Karpas-422 (cell line): ENCODE results near the gene MACROH2A1. TPM values are rescaled to one million over a fixed set of nuclear protein-coding genes. Genes with fewer than 3 reads are reported as not detected.

Source experiments
- DNase-seq: peaks from one replicate; pipeline ENCODE4 v3.0.0-alpha.2; 2015
- H2AFZ ChIP-seq: fragments of 200-600 bp; sonication (generic); 2 replicates; pipeline ENCODE4 v1.6.1; 2014; ENCODE audit warnings: antibody characterized with exemption, low read length, mixed read lengths
- H3K27ac ChIP-seq: fragments of 200-600 bp; sonication (generic); 2 replicates; pipeline ENCODE4 v1.5.1; 2014; ENCODE audit warnings: mild to moderate bottlenecking, low read length, moderate library complexity
- H3K27me3 ChIP-seq: fragments of 200-600 bp; sonication (generic); 2 replicates; pipeline ENCODE4 v1.6.1; 2014; ENCODE audit warnings: low read length, mixed read lengths
- H3K36me3 ChIP-seq: fragments of 200-600 bp; sonication (generic); 2 replicates; pipeline ENCODE4 v1.6.1; 2014; ENCODE audit warnings: low read length, mixed read lengths; ENCODE audit not compliant: insufficient read depth
- H3K4me1 ChIP-seq: fragments of 200-600 bp; sonication (generic); 2 replicates; pipeline ENCODE4 v1.6.1; 2014; ENCODE audit warnings: mild to moderate bottlenecking, low read length, mixed read lengths
- H3K4me2 ChIP-seq: fragments of 200-600 bp; sonication (generic); 2 replicates; pipeline ENCODE4 v1.6.1; 2014; ENCODE audit warnings: low read length, low read depth, mild to moderate bottlenecking; ENCODE audit not compliant: poor library complexity, severe bottlenecking
- H3K4me3 ChIP-seq: fragments of 200-600 bp; sonication (generic); 2 replicates; pipeline ENCODE4 v1.5.1; 2014; ENCODE audit warnings: mild to moderate bottlenecking, antibody characterized with exemption, low read length, mixed read lengths
- H3K79me2 ChIP-seq: fragments of 200-600 bp; sonication (generic); 2 replicates; pipeline ENCODE4 v1.6.1; 2014; ENCODE audit warnings: mild to moderate bottlenecking, low read length, mixed read lengths
- H3K9ac ChIP-seq: fragments of 200-600 bp; sonication (generic); 2 replicates; pipeline ENCODE4 v1.6.0; 2014; ENCODE audit warnings: low read length
- H3K9me2 ChIP-seq: fragments of 200-600 bp; sonication (generic), shearing (Covaris generic); replicated peaks from 2 replicates; pipeline ENCODE4 v1.6.0; 2014; ENCODE audit warnings: mild to moderate bottlenecking, low read length, moderate library complexity; ENCODE audit not compliant: insufficient read depth
- H3K9me3 ChIP-seq: fragments of 300-700, 200-600 bp; sonication (generic); 2 replicates; pipeline ENCODE4 v1.6.1; 2014; ENCODE audit warnings: low read length, mixed read lengths
- H4K20me1 ChIP-seq: fragments of 200-600 bp; sonication (generic); 2 replicates; pipeline ENCODE4 v1.6.1; 2014; ENCODE audit warnings: mild to moderate bottlenecking, antibody characterized with exemption, low read length, low read depth; ENCODE audit not compliant: insufficient read depth
- total RNA-seq: library from RNA; depleted of rRNA; stranded (reverse); fragments of >200 nt; shearing (Covaris generic); gene quantifications from 2 replicates; pipeline ENCODE4 v1.2.3, GENCODE V29; 2014; ENCODE audit warnings: low replicate concordance

The MACROH2A1 gene
- total RNA-seq, 1 experiment from 2014 or later = 160 TPM

- no peaks in the 10 kb centered on the region for H3K9me2 ChIP-seq
- no peaks in the 10 kb centered on the region for H3K9me3 ChIP-seq
- no peaks in the 10 kb centered on the region for H4K20me1 ChIP-seq
- no peak overlapping the region for H2AFZ ChIP-seq
- H3K4me3 ChIP-seq = no peak overlapping the region
- H3K4me1 ChIP-seq = no peaks in the 10 kb centered on the region
- no peaks in the 10 kb centered on the region for H3K36me3 ChIP-seq
- H3K4me2 ChIP-seq = no peak overlapping the region
- H3K9ac ChIP-seq = no peak overlapping the region
- H3K27ac ChIP-seq = no peak overlapping the region
- H3K27me3 ChIP-seq = no peaks in the 10 kb centered on the region
- DNase-seq = no peak
- no peaks in the 10 kb centered on the region for H3K79me2 ChIP-seq
These were observed 23.4 kb upstream of the MACROH2A1 start for GRCh38 chr5:135422419-135422818.

DNA sequence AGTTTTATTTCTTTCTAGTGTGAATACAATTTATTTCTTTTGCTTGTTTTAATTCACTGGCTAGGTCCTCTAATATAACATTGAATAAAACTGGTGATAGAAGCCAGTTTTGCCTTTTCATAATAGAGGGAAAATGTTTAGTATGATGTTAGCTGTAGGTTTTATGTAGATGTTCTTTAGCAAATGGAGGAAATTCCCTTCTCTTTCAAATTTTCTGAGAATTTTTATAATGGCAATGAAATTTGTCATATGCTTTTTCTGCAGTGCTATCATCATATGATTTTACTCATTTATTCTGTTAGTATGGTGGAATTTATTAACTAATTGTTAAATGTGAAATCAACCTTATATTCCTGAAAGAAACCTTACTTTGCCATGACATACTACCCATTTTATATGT is 18.1 kb upstream of the MACROH2A1 start:
- no peak for DNase-seq

DNA sequence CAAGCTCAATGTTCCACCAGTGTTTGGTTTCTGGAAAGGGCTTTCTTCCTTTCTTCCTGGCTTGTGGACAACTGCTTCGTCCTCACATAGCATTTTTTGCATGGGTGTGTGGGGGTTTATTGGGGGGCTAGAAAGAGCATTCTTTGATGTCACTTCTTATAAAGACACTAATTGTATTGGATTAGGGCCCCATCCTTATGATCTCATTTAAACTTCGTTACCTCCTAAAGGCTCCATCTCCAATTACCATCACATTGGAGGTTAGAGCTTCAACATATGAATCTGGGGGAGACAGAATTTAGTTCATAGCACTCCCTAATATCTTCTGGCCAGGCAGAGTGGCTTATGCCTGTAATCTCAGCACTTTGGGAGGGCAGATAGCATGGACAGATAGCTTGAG is 6.1 kb upstream of the MACROH2A1 start:
- Histone ChIP-seq H3K36me3 (no peaks in the 10 kb centered on the region), H3K9me2 (no peaks in the 10 kb centered on the region), H4K20me1 (no peaks in the 10 kb centered on the region), H3K27ac (no peak overlapping the region), H3K4me1 (peaks cover 1% of the 10 kb centered on the region), H3K79me2 (no peaks in the 10 kb centered on the region), H2AFZ (no peak overlapping the region), H3K4me2 (no peak overlapping the region), H3K27me3 (no peaks in the 10 kb centered on the region), H3K9me3 (no peaks in the 10 kb centered on the region), H3K9ac (no peak overlapping the region), H3K4me3 (no peak overlapping the region)
- DNase-seq = no peak

More for the DNA sequence above, 18.1 kb upstream of the MACROH2A1 start:
- Histone ChIP-seq H2AFZ (no peak overlapping the region), H4K20me1 (no peaks in the 10 kb centered on the region), H3K36me3 (no peaks in the 10 kb centered on the region), H3K4me1 (no peaks in the 10 kb centered on the region), H3K4me2 (no peak overlapping the region), H3K79me2 (no peaks in the 10 kb centered on the region), H3K27ac (no peak overlapping the region), H3K9me2 (no peaks in the 10 kb centered on the region), H3K9ac (no peak overlapping the region), H3K27me3 (no peaks in the 10 kb centered on the region), H3K9me3 (no peaks in the 10 kb centered on the region), H3K4me3 (no peak overlapping the region)

GRCh38 chr5:135402031-135402430 is 3.0 kb upstream of the MACROH2A1 start:
- H3K4me1 ChIP-seq = peaks cover 21% of the 10 kb centered on the region
- no peak overlapping the region for H3K9ac ChIP-seq
- no peaks in the 10 kb centered on the region for H3K9me2 ChIP-seq
- no peak overlapping the region for H2AFZ ChIP-seq
- H3K36me3 ChIP-seq = no peaks in the 10 kb centered on the region
- no peak overlapping the region for H3K27ac ChIP-seq
- no peak for DNase-seq
- no peaks in the 10 kb centered on the region for H3K27me3 ChIP-seq
- H3K79me2 ChIP-seq = peaks cover 17% of the 10 kb centered on the region
- H3K4me2 ChIP-seq = no peak overlapping the region
- no peak overlapping the region for H3K4me3 ChIP-seq
- peaks cover 11% of the 10 kb centered on the region; the same call in 1 of the 2 replicates for H4K20me1 ChIP-seq
- no peaks in the 10 kb centered on the region for H3K9me3 ChIP-seq

- H3K27me3 ChIP-seq = no peaks in the 10 kb centered on the region
- H3K27ac ChIP-seq = no peak overlapping the region
- no peaks in the 10 kb centered on the region for H3K9me2 ChIP-seq
- H3K4me2 ChIP-seq = no peak overlapping the region
- no peak overlapping the region for H2AFZ ChIP-seq
- H4K20me1 ChIP-seq = peaks cover 19% of the 10 kb centered on the region
- H3K4me3 ChIP-seq = no peak overlapping the region
- H3K36me3 ChIP-seq = no peaks in the 10 kb centered on the region
- no peaks in the 10 kb centered on the region for H3K9me3 ChIP-seq
- peaks cover 33% of the 10 kb centered on the region for H3K4me1 ChIP-seq
- peaks cover 29% of the 10 kb centered on the region for H3K79me2 ChIP-seq
- H3K9ac ChIP-seq = no peak overlapping the region
- no peak for DNase-seq
These were observed 1.8 kb upstream of the MACROH2A1 start for GRCh38 chr5:135400866-135401265.

GRCh38 chr5:135399794-135400542 is 937 bp upstream of the MACROH2A1 start:
- Histone ChIP-seq H3K9ac (peak overlapping the region; percentile 94), H3K27me3 (no peaks in the 10 kb centered on the region), H2AFZ (peak overlapping the region; percentile 97), H3K4me2 (peak overlapping the region; percentile 97), H3K9me2 (no peaks in the 10 kb centered on the region), H3K9me3 (no peaks in the 10 kb centered on the region), H4K20me1 (peaks cover 28% of the 10 kb centered on the region), H3K4me3 (peak overlapping the region; percentile 92), H3K27ac (no peak overlapping the region), H3K36me3 (no peaks in the 10 kb centered on the region), H3K4me1 (peaks cover 42% of the 10 kb centered on the region), H3K79me2 (peaks cover 38% of the 10 kb centered on the region)
- no peak for DNase-seq

DNA sequence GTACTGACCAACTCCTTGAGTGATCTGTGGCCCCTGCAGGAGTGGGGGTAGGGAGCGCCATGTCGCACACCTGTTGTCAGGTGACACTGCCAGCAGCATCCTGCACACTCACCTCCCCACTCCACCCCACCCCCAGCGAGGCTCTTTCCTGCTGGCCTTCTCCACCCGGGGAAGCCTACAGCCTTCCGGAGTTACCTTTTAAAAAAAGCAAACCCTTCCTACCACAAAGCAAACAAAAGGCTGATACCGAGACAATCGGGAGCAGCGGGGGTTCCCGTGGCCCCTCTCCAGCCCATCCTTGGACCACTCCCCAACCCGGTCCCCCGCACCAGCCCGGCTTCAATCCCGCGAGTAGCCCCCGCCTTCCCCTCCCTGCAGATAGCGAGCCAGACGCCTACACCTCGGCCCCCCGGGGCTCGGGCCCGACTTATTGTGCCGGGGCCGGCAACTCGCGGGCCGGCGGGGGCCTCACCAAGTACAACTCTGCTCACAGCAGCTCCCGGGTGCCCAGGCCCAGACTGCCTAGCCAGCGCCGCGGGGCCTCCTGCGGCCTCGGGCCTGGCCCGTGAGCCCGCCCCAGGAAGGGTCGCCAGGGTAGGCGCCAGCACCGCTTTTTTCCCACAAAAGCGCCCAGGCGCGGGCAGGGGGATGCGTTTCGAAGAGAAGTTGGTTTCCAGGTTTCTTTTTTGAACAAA is 724 bp downstream of the MACROH2A1 start:
- DNase-seq = peak; percentile 77
- Histone ChIP-seq H4K20me1 (peaks cover 45% of the 10 kb centered on the region), H3K79me2 (peaks cover 55% of the 10 kb centered on the region), H3K9ac (peak overlapping the region; percentile 94), H3K27me3 (no peaks in the 10 kb centered on the region), H3K27ac (peak overlapping the region; percentile 65), H2AFZ (no peak overlapping the region), H3K4me3 (peak overlapping the region; percentile 92), H3K4me1 (peaks cover 58% of the 10 kb centered on the region), H3K9me2 (no peaks in the 10 kb centered on the region), H3K36me3 (no peaks in the 10 kb centered on the region), H3K4me2 (peak overlapping the region; percentile 88), H3K9me3 (no peaks in the 10 kb centered on the region)

DNA sequence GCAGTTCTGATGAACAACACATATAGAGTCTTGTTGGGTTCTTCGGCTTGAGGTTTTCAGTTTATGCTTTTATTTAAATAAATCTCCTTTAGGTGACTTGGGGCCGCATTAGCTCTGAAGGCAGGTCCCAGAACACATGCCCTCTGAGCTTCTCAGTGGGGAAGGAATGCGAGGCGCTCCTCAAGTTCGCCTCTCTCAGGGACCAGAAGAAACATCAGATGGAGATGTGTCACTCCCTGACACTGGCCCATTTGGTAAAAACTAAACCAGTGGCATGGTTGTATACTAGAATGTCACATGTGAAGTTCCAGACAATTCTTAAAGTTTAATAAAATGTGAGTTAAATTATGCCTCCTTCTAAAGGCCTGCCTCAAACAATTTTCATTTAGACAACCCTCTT is 1.9 kb downstream of the MACROH2A1 start:
- H3K4me1 ChIP-seq = peaks cover 71% of the 10 kb centered on the region
- no peak overlapping the region for H2AFZ ChIP-seq
- peak overlapping the region; percentile 88 for H3K4me2 ChIP-seq
- H3K36me3 ChIP-seq = no peaks in the 10 kb centered on the region; the same call in 1 of the 2 replicates
- no peaks in the 10 kb centered on the region for H3K9me3 ChIP-seq
- peak overlapping the region; percentile 92; the same call in 1 of the 2 replicates for H3K4me3 ChIP-seq
- H3K79me2 ChIP-seq = peaks cover 67% of the 10 kb centered on the region
- peak overlapping the region; percentile 94; the same call in 1 of the 2 replicates for H3K9ac ChIP-seq
- DNase-seq = no peak
- peaks cover 57% of the 10 kb centered on the region for H4K20me1 ChIP-seq
- no peak overlapping the region for H3K27ac ChIP-seq
- no peaks in the 10 kb centered on the region for H3K9me2 ChIP-seq
- no peaks in the 10 kb centered on the region for H3K27me3 ChIP-seq
